ENCODE measurements around the gene CYP4F2.
"Not testable (repeated sequence)": the region's sequence is repeated elsewhere in the genome, so short reads cannot be mapped to it uniquely, and the experiment has no call there.

CYP4F2 gene

DNA sequence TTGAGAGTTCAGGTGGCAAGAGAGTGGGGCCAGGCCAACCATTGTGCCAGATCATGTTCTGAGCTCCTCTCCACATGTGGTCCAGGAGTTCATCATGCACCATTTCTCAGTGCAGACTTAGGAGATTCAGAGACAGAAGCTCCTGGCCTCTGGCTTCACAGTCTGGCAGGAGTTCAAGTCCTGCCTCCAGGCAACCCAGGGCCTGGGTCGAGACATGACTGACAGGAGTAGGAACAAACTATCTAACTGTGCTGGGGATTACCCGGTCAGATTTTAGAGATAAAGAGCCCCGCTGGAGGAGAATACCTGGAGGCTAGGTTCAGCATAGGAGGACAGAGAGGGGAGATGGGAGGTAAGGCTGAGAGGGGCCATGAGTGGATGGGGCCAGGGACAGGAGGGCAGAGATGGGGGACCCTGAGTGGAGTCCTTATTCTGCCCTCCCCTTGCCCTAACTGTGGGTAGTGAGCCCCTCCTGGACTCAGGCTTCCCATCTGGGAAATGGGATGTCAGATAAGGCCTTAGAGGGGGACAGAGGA, 37.4 kb upstream of the CYP4F2 start:
- POLR2A ChIA-PET, result no interaction called here
- TF ChIP-seq, protein P1, sequence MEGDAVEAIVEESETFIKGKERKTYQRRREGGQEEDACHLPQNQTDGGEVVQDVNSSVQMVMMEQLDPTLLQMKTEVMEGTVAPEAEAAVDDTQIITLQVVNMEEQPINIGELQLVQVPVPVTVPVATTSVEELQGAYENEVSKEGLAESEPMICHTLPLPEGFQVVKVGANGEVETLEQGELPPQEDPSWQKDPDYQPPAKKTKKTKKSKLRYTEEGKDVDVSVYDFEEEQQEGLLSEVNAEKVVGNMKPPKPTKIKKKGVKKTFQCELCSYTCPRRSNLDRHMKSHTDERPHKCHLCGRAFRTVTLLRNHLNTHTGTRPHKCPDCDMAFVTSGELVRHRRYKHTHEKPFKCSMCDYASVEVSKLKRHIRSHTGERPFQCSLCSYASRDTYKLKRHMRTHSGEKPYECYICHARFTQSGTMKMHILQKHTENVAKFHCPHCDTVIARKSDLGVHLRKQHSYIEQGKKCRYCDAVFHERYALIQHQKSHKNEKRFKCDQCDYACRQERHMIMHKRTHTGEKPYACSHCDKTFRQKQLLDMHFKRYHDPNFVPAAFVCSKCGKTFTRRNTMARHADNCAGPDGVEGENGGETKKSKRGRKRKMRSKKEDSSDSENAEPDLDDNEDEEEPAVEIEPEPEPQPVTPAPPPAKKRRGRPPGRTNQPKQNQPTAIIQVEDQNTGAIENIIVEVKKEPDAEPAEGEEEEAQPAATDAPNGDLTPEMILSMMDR (IDR thresholded peaks at IDR 0.05; ENCODE audit: insufficient read depth, low read length, missing control alignments), result no peak
- H3K4me3 ChIP-seq (ENCODE audit: low read depth, low read length), result no peak overlapping the region
- CTCF ChIA-PET, result no interaction called here
- DNase-seq (ENCODE audit: low read depth, low spot score), result no peak

DNA sequence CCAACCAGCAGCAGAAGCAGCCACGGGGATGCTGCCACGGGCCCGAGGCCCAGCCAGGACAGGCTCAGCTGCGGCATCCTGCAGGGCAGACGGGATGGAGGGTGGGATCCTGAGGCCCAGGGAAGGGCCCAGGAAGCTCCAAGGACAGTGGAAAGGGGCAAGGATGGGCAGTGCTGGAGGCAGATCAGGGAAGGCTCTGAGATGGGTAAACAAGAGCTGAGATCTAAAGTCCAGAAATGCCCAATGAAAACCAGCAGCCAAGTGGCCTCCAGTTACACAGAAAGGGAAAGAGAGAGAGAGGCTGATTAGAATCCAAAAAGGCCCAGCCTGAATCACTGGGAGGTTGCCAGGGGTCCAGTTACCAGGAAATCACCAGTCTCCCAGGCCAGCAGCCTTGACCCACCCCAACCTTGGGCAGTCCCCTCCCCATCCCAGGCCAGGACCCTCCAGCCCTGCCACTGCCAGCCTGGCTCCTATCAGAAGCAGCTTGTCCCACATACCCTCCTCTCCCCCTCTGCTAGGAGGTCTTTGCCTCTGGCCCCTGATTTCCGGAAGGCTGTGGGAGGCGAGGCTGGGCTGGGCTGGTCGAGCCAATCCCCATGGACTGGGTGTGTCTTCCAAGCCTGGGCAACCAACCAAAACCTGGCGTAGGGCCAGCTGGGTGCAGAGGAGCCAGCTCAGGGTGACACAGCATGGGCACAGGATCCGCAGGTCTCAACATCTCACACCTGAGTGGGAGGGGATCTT, 36.6 kb upstream of the CYP4F2 start, which contains the start of gene CYP4F11:
CYP4F11 (minus strand) TSS at position 198 of the 747 bp plus-strand sequence; CDS start at position 77, 121 bp downstream.
- no peak for DNase-seq (ENCODE audit: low read depth, low spot score)
- H3K4me3 ChIP-seq (ENCODE audit: low read depth, low read length), result no peak within 1 kb of the TSS
- POLR2A ChIA-PET, result no interaction called here
- CTCF ChIA-PET, result no interaction called here
- TF ChIP-seq, protein P1 (IDR thresholded peaks at IDR 0.05; ENCODE audit: insufficient read depth, low read length, missing control alignments), result no peak

DNA sequence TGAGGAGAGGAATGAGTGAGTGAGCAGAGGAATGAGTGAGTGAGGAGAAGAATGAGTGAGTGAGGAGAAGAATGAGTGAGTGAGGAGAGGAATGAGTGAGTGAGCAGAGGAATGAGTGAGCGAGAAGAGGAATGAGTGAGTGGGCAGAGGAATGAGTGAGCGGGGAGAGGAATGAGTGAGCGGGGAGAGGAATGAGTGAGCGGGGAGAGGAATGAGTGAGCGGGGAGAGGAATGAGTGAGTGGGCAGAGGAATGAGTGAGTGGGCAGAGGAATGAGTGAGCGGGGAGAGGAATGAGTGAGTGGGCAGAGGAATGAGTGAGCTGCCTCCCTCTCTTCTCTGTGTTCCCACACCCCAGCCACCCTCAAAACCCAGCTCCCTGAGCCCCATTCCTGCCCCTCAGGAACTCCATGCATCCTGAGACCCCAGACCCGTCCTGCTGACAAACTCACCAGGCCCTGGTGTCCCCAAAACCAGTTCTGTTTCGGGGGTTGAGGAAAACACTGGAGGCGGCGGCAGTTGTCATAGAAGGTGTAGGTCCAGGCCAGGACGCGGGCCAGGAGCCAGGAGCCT, 36.0 kb upstream of the CYP4F2 start:
- DNase-seq (ENCODE audit: low read depth, low spot score); POLR2A ChIA-PET; H3K4me3 ChIP-seq (ENCODE audit: low read depth, low read length); CTCF ChIA-PET: not testable (repeated sequence)

DNA sequence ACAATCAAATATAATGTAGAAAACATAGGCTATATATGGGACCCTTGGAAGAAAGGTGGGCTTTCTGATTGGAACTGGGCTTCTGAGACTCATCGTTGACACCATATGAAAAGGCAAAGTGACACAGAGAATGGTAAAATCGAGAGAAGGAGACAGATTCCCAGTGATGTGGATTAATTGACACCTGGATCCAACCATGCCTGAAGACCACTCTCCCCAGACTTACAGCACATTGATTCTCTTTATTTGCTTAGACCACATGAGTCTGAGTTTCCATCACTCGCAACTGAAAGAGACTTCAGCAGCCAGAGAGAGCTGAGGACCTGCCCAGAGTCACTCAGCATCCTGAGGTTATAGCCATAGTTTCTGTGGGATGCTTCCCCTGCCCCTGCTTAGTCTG, 30.4 kb upstream of the CYP4F2 start:
- POLR2A ChIA-PET, result no interaction called here
- TF ChIP-seq, protein P1 (IDR thresholded peaks at IDR 0.05; ENCODE audit: insufficient read depth, low read length, missing control alignments), result no peak
- CTCF ChIA-PET, result no interaction called here
- no peak for DNase-seq (ENCODE audit: low read depth, low spot score)
- no peak overlapping the region for H3K4me3 ChIP-seq (ENCODE audit: low read depth, low read length)

DNA sequence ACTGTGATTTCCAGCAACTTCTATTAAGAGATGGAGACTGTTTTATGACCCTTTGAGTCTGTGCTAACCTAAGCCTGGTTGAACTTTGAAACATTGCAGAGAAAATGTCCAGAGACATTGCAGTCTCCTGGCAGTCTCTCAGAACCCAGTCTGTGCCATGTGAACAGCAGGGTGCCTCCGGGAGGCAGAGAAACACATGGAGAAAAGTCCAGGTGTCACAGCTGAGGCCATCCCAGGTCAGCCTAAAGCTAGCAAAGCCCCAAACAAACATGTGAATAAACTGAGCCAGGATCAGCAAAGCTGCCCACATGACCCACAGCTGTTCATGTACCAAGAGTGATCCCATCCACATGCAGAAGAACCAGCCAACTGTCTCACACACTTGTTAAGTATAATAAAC, 28.6 kb upstream of the CYP4F2 start:
- ChIA-PET CTCF (no interaction called here), POLR2A (no interaction called here)
- TF ChIP-seq, protein P1 (IDR thresholded peaks at IDR 0.05; ENCODE audit: insufficient read depth, low read length, missing control alignments), result no peak
- DNase-seq (ENCODE audit: low read depth, low spot score), result no peak
- H3K4me3 ChIP-seq (ENCODE audit: low read depth, low read length), result no peak overlapping the region

DNA sequence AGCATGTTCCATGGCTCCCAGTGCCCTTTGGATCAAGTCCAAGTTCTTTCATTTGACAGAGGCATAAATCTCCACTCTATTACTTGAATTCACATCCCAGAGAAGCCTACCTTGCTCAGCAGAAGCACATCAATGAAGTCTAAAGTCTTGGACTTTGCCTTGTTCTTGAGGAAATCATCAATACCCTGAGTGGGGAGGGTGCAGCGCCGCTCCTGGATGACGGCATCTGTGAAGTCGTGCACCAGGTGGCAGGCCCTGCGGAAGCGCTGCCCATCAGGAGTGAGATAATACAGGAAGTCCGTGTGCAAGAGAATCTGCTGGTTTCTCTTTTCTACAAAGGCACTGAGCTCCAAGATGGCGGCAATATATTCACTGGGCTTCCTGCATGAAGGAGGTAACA, 25.8 kb upstream of the CYP4F2 start:
- TF ChIP-seq, protein P1 (IDR thresholded peaks at IDR 0.05; ENCODE audit: insufficient read depth, low read length, missing control alignments), result no peak
- POLR2A ChIA-PET, result no interaction called here
- CTCF ChIA-PET, result no interaction called here
- no peak for DNase-seq (ENCODE audit: low read depth, low spot score)
- H3K4me3 ChIP-seq (ENCODE audit: low read depth, low read length), result no peak overlapping the region

Data from AG04449 (cell line).